Naive thymus-derived CD4-positive, alpha-beta T cell (primary cell): ENCODE results near the gene DRAP1. TPM values are rescaled to one million over a fixed set of nuclear protein-coding genes. Genes with fewer than 3 reads are reported as not detected.

Experiments used
- polyA plus RNA-seq, 2 donors: library from polyadenylated mRNA; unstranded; fragments of 300-500 nt; fragmentation: Illumina TruSeq; gene quantifications; one replicate each; pipeline ENCODE4 v1.2.3, GENCODE V29; 2021
- total RNA-seq, 6 experiments: library from RNA in 5 of 6; stranded (reverse) in 5 of 6; gene quantifications; 1 replicate in 5 of 6; 2 replicates in 1 of 6; pipeline ENCODE4 v1.2.3 and lab custom pipeline; 2021 to 2026

The DRAP1 gene
- total and polyA plus RNA-seq, 7 experiments from 2014 or later = 72.6 to 166 (median 82.7) TPM

Other genes with a start within 250 kb of the DRAP1 start
- gene KAT5, start 207.2 kb upstream of the DRAP1 start, total RNA-seq = 100 to 1,000 TPM in 4 of 5 experiments, 10 to 100 TPM in 1; 68.6 to 133 (median 113) TPM
- 10 to 100 TPM; 36.8 to 56.8 TPM for gene KAT5, start 207.2 kb upstream of the DRAP1 start, polyA plus RNA-seq
- gene RNASEH2C, start 198.6 kb upstream of the DRAP1 start, total RNA-seq = 10 to 100 TPM; 41.8 to 94.0 (median 82.0) TPM
- gene RNASEH2C, start 198.6 kb upstream of the DRAP1 start, polyA plus RNA-seq = 10 to 100 TPM; 40.2 to 80.3 TPM
- gene AP5B1, start 138.4 kb upstream of the DRAP1 start, total RNA-seq = 10 to 100 TPM; 21.5 to 31.0 (median 23.5) TPM
- 10 to 100 TPM in 1 of 2 donors, 1 to 10 TPM in 1; 8.8 to 19.2 TPM for gene AP5B1, start 138.4 kb upstream of the DRAP1 start, polyA plus RNA-seq
- gene OVOL1, start 132.4 kb upstream of the DRAP1 start, total RNA-seq = not detected
- not detected for gene OVOL1, start 132.4 kb upstream of the DRAP1 start, polyA plus RNA-seq
- 1 to 10 TPM in 3 of 5 experiments, under 1 TPM in 2; 0.81 to 2.0 (median 1.1) TPM for gene SNX32, start 85.5 kb upstream of the DRAP1 start, total RNA-seq
- under 1 TPM; 0.38 to 0.60 TPM for gene SNX32, start 85.5 kb upstream of the DRAP1 start, polyA plus RNA-seq
- gene CFL1, start 61.2 kb upstream of the DRAP1 start, total RNA-seq = 1,000 to 10,000 TPM in 1 of 5 experiments, 100 to 1,000 TPM in 4; 403 to 1,550 (median 533) TPM
- gene CFL1, start 61.2 kb upstream of the DRAP1 start, polyA plus RNA-seq = 1,000 to 10,000 TPM; 2,039 to 2,314 TPM
- 100 to 1,000 TPM in 2 of 5 experiments, 10 to 100 TPM in 3; 51.8 to 117 (median 97.7) TPM for gene MUS81, start 59.0 kb upstream of the DRAP1 start, total RNA-seq
- gene MUS81, start 59.0 kb upstream of the DRAP1 start, polyA plus RNA-seq = 10 to 100 TPM; 18.3 to 33.0 TPM
- 10 to 100 TPM in 3 of 5 experiments, 1 to 10 TPM in 2; 5.9 to 16.0 (median 12.7) TPM for gene EFEMP2, start 46.6 kb upstream of the DRAP1 start, total RNA-seq
- gene EFEMP2, start 46.6 kb upstream of the DRAP1 start, polyA plus RNA-seq = under 1 TPM; 0.40 to 0.60 TPM
- gene CTSW, start 39.6 kb upstream of the DRAP1 start, total RNA-seq = 100 to 1,000 TPM in 1 of 5 experiments, 10 to 100 TPM in 4; 24.9 to 148 (median 29.3) TPM
- gene CTSW, start 39.6 kb upstream of the DRAP1 start, polyA plus RNA-seq = 10 to 100 TPM; 31.7 to 58.7 TPM
- 10 to 100 TPM; 25.9 to 72.1 (median 43.4) TPM for gene FIBP, start 31.0 kb upstream of the DRAP1 start, total RNA-seq
- gene FIBP, start 31.0 kb upstream of the DRAP1 start, polyA plus RNA-seq = 10 to 100 TPM; 60.0 to 78.3 TPM
- gene CCDC85B, start 28.8 kb upstream of the DRAP1 start, total RNA-seq = 10 to 100 TPM; 21.1 to 52.1 (median 23.6) TPM
- 10 to 100 TPM; 59.0 to 85.0 TPM for gene CCDC85B, start 28.8 kb upstream of the DRAP1 start, polyA plus RNA-seq
- gene FOSL1, start 19.0 kb upstream of the DRAP1 start, total RNA-seq = 10 to 100 TPM in 1 of 5 experiments, 1 to 10 TPM in 2, not detected in 2; 2.8 to 25.7 (median 4.0) TPM
- gene FOSL1, start 19.0 kb upstream of the DRAP1 start, polyA plus RNA-seq = not detected
- gene C11orf68, start 364 bp upstream of the DRAP1 start, total RNA-seq = 10 to 100 TPM; 18.5 to 62.2 (median 40.4) TPM
- 100 to 1,000 TPM in 1 of 2 donors, 10 to 100 TPM in 1; 74.1 to 104 TPM for gene C11orf68, start 364 bp upstream of the DRAP1 start, polyA plus RNA-seq
- under 1 TPM in 1 of 5 experiments, not detected in 4; 0.64 TPM for gene TSGA10IP, start 26.1 kb downstream of the DRAP1 start, total RNA-seq
- not detected for gene TSGA10IP, start 26.1 kb downstream of the DRAP1 start, polyA plus RNA-seq
- 100 to 1,000 TPM in 1 of 5 experiments, 10 to 100 TPM in 4; 65.9 to 102 (median 90.8) TPM for gene SART1, start 42.3 kb downstream of the DRAP1 start, total RNA-seq
- gene SART1, start 42.3 kb downstream of the DRAP1 start, polyA plus RNA-seq = 10 to 100 TPM; 27.9 to 66.6 TPM
- 100 to 1,000 TPM in 1 of 5 experiments, 10 to 100 TPM in 4; 49.9 to 114 (median 66.7) TPM for gene EIF1AD, start 82.7 kb downstream of the DRAP1 start, total RNA-seq
- gene EIF1AD, start 82.7 kb downstream of the DRAP1 start, polyA plus RNA-seq = 10 to 100 TPM; 17.7 to 25.3 TPM
- 100 to 1,000 TPM in 2 of 5 experiments, 10 to 100 TPM in 3; 54.5 to 234 (median 99.4) TPM for gene BANF1, start 83.1 kb downstream of the DRAP1 start, total RNA-seq
- gene BANF1, start 83.1 kb downstream of the DRAP1 start, polyA plus RNA-seq = 100 to 1,000 TPM; 192 to 203 TPM
- gene CST6, start 92.6 kb downstream of the DRAP1 start, total RNA-seq = under 1 TPM in 1 of 5 experiments, not detected in 4; 0.42 TPM
- not detected for gene CST6, start 92.6 kb downstream of the DRAP1 start, polyA plus RNA-seq
- gene CATSPER1, start 107.1 kb downstream of the DRAP1 start, total RNA-seq = 1 to 10 TPM in 2 of 5 experiments, not detected in 3; 1.4 to 4.2 TPM
- not detected for gene CATSPER1, start 107.1 kb downstream of the DRAP1 start, polyA plus RNA-seq
- gene GAL3ST3, start 129.7 kb downstream of the DRAP1 start, total RNA-seq = not detected
- gene GAL3ST3, start 129.7 kb downstream of the DRAP1 start, polyA plus RNA-seq = not detected
- gene SF3B2, start 132.9 kb downstream of the DRAP1 start, total RNA-seq = 100 to 1,000 TPM; 163 to 248 (median 206) TPM
- gene SF3B2, start 132.9 kb downstream of the DRAP1 start, polyA plus RNA-seq = 100 to 1,000 TPM in 1 of 2 donors, 10 to 100 TPM in 1; 81.8 to 140 TPM
- 100 to 1,000 TPM; 100 to 314 (median 252) TPM for gene PACS1, start 150.8 kb downstream of the DRAP1 start, total RNA-seq
- gene PACS1, start 150.8 kb downstream of the DRAP1 start, polyA plus RNA-seq = 100 to 1,000 TPM in 1 of 2 donors, 10 to 100 TPM in 1; 48.0 to 116 TPM